ENCODE results near the gene UBA52. TPM values are rescaled to one million over a fixed set of nuclear protein-coding genes. Genes with fewer than 3 reads are reported as not detected.

UBA52 gene
- total RNA-seq, 3 donors from 2014 or later (not counting 1 experiment from before 2014, with no cell fraction given), result 1,016 to 1,271 (median 1,271) TPM

GRCh38 chr19:18577365-18577914 is 5.8 kb downstream of the UBA52 start:
- Mint-ChIP-seq H3K4me3 (no peak overlapping the region), H3K4me1 (peaks cover 6 to 13% of the 10 kb centered on the region in 2 donors), H3K27me3 (ENCODE audit: low read depth in 2 of 2) (no peaks in the 10 kb centered on the region), H3K9me3 (no peaks in the 10 kb centered on the region), H3K27ac (no peak overlapping the region), H3K36me3 (no peaks in the 10 kb centered on the region)
- WGBS (ENCODE audit: insufficient coverage), result 95% methylated on average over 21 of the region's 21 CpGs
- Histone ChIP-seq H3K27me3 (ENCODE audit: control insufficient read depth, insufficient read depth, low read length) (no peaks in the 10 kb centered on the region), H3K36me3 (ENCODE audit: control insufficient read depth, insufficient read depth, low read length) (peaks cover 27% of the 10 kb centered on the region), H3K9me3 (ENCODE audit: control insufficient read depth, insufficient read depth, low read length) (no peaks in the 10 kb centered on the region), H3K27ac (ENCODE audit: low read length) (no peak overlapping the region), H3K4me1 (ENCODE audit: control insufficient read depth, insufficient read depth, low read length) (peaks cover 12% of the 10 kb centered on the region), H3K4me3 (ENCODE audit: low read length) (no peak overlapping the region)
- no peak for ATAC-seq
- intact Hi-C loops (cut with micrococcal nuclease), result no loop called here
- TF ChIP-seq CTCF (IDR thresholded peaks at IDR 0.05), result no peak
- DNase-seq, result no peak

- Histone ChIP-seq H3K4me1 (ENCODE audit: control insufficient read depth, insufficient read depth, low read length) (no peaks in the 10 kb centered on the region), H3K27ac (ENCODE audit: low read length) (no peak overlapping the region), H3K36me3 (ENCODE audit: control insufficient read depth, insufficient read depth, low read length) (peaks cover 10% of the 10 kb centered on the region), H3K9me3 (ENCODE audit: control insufficient read depth, insufficient read depth, low read length) (no peaks in the 10 kb centered on the region), H3K27me3 (ENCODE audit: control insufficient read depth, insufficient read depth, low read length) (no peaks in the 10 kb centered on the region), H3K4me3 (ENCODE audit: low read length) (no peak overlapping the region)
- no peak overlapping the region for H3K4me3 Mint-ChIP-seq
- peaks cover 0 to 4% of the 10 kb centered on the region in 2 donors for H3K27me3 Mint-ChIP-seq (ENCODE audit: low read depth in 2 of 2)
- DNase-seq (no peak), ATAC-seq (no peak)
- H3K4me1 Mint-ChIP-seq, result peaks cover 0 to under 1% of the 10 kb centered on the region in 2 donors
- TF ChIP-seq CTCF (IDR thresholded peaks at IDR 0.05), result no peak
- 81% methylated on average over 7 of the region's 7 CpGs for WGBS (ENCODE audit: insufficient coverage)
- H3K27ac Mint-ChIP-seq, result no peak overlapping the region
- H3K36me3 Mint-ChIP-seq, result no peaks in the 10 kb centered on the region
- H3K9me3 Mint-ChIP-seq, result no peaks in the 10 kb centered on the region
- intact Hi-C loops (cut with micrococcal nuclease), result no loop called here
Measured at GRCh38 chr19:18580311-18580710, 8.7 kb downstream of the UBA52 start.

- no peak for TF ChIP-seq CTCF (IDR thresholded peaks at IDR 0.05)
- H3K27me3 ChIP-seq (ENCODE audit: control insufficient read depth, insufficient read depth, low read length), result no peaks in the 10 kb centered on the region
- H3K36me3 Mint-ChIP-seq, result no peaks in the 10 kb centered on the region
- no peak for DNase-seq
- no peak overlapping the region for H3K4me3 ChIP-seq (ENCODE audit: low read length)
- H3K9me3 Mint-ChIP-seq, result no peaks in the 10 kb centered on the region
- no peak for ATAC-seq
- H3K36me3 ChIP-seq (ENCODE audit: control insufficient read depth, insufficient read depth, low read length), result peaks cover 4% of the 10 kb centered on the region
- no peaks in the 10 kb centered on the region for H3K9me3 ChIP-seq (ENCODE audit: control insufficient read depth, insufficient read depth, low read length)
- H3K27ac Mint-ChIP-seq, result no peak overlapping the region
- peaks cover 9 to 28% of the 10 kb centered on the region in 2 donors for H3K4me1 Mint-ChIP-seq
- H3K27ac ChIP-seq (ENCODE audit: low read length), result no peak overlapping the region
- intact Hi-C loops (cut with micrococcal nuclease), result loop anchor here (5.0 kb wide), 1 partner anchor 109 kb away; no protein-coding TSS in a partner anchor
- H3K27me3 Mint-ChIP-seq (ENCODE audit: low read depth in 2 of 2), result peaks cover 0 to 4% of the 10 kb centered on the region in 2 donors
- WGBS (ENCODE audit: insufficient coverage), result 25% methylated on average over 1 of the region's 2 CpGs
- no peak overlapping the region for H3K4me3 Mint-ChIP-seq
- peaks cover 29% of the 10 kb centered on the region for H3K4me1 ChIP-seq (ENCODE audit: control insufficient read depth, insufficient read depth, low read length)
Measured at GRCh38 chr19:18586306-18586705, 14.6 kb downstream of the UBA52 start.

- WGBS (ENCODE audit: insufficient coverage), result 78% methylated on average over 10 of the region's 12 CpGs
- Histone ChIP-seq H3K36me3 (ENCODE audit: control insufficient read depth, insufficient read depth, low read length) (peaks cover 4% of the 10 kb centered on the region), H3K27me3 (ENCODE audit: control insufficient read depth, insufficient read depth, low read length) (no peaks in the 10 kb centered on the region), H3K9me3 (ENCODE audit: control insufficient read depth, insufficient read depth, low read length) (no peaks in the 10 kb centered on the region), H3K27ac (ENCODE audit: low read length) (peak overlapping the region; percentile 77), H3K4me1 (ENCODE audit: control insufficient read depth, insufficient read depth, low read length) (peaks cover 29% of the 10 kb centered on the region), H3K4me3 (ENCODE audit: low read length) (no peak overlapping the region)
- peaks cover 0 to 4% of the 10 kb centered on the region in 2 donors for H3K27me3 Mint-ChIP-seq (ENCODE audit: low read depth in 2 of 2)
- H3K9me3 Mint-ChIP-seq, result no peaks in the 10 kb centered on the region
- DNase-seq (peak in 1 of 2 donors; percentile 28), ATAC-seq (no peak)
- H3K4me1 Mint-ChIP-seq, result peaks cover 9 to 28% of the 10 kb centered on the region in 2 donors
- peak overlapping the region; percentile 21 for H3K4me3 Mint-ChIP-seq
- H3K27ac Mint-ChIP-seq, result peak overlapping the region in 1 of 2 donors; percentile 86
- TF ChIP-seq CTCF (IDR thresholded peaks at IDR 0.05), result no peak
- no peaks in the 10 kb centered on the region for H3K36me3 Mint-ChIP-seq
- intact Hi-C loops (cut with micrococcal nuclease), result loop anchor here (5.0 kb wide), 1 partner anchor 110 kb away; no protein-coding TSS in a partner anchor
Measured at GRCh38 chr19:18587561-18587960, 15.9 kb downstream of the UBA52 start.
